K562 (cell line): ENCODE data around the gene ITPA.

Experiments used
- CTCF ChIP-seq, 3 experiments: IDR thresholded peaks in 2 of 3; conservative IDR thresholded peaks in 1 of 3; 2 replicates each; pipeline ENCODE4 v1.5.1; 2011 to 2012; ENCODE audit warnings: low read length in 3 of 3, mild to moderate bottlenecking in 3 of 3, control low read depth in 2 of 3, improper control_type of control experiment in 1 of 3, inconsistent platforms in 1 of 3, low read depth in 1 of 3, mixed read lengths in 1 of 3, moderate library complexity in 1 of 3; ENCODE audit not compliant: insufficient read depth in 2 of 3
- E2F3 ChIP-seq: fragments of 250-450 bp; sonication (Bioruptor Pico); IDR thresholded peaks from 2 replicates; pipeline ENCODE4 v1.4.0; 2020; ENCODE audit warnings: mild to moderate bottlenecking
- ESRRB ChIP-seq: fragments of 250-450 bp; sonication (Bioruptor Pico); IDR thresholded peaks from 2 replicates; pipeline ENCODE4 v1.5.0; 2020; ENCODE audit warnings: mild to moderate bottlenecking, moderate library complexity, borderline replicate concordance
- EZH2 ChIP-seq: IDR thresholded peaks from 2 replicates; pipeline ENCODE4 v1.6.1; 2012; ENCODE audit warnings: low read depth, mild to moderate bottlenecking, inconsistent platforms, low read length, borderline replicate concordance
- GMEB1 ChIP-seq: fragments of 250-450 bp; sonication (Bioruptor Pico); IDR thresholded peaks from 2 replicates; pipeline ENCODE4 v1.4.0; 2020; ENCODE audit warnings: mild to moderate bottlenecking
- HSF4 ChIP-seq: fragments of 250-450 bp; sonication (Bioruptor Pico); IDR thresholded peaks from 2 replicates; pipeline ENCODE4 v2.1.2; 2022; ENCODE audit warnings: mild to moderate bottlenecking, moderate library complexity, borderline replicate concordance
- JUN ChIP-seq, 2 experiments: sonication (generic) in 1 of 2; formaldehyde crosslinking in 1 of 2; IDR thresholded peaks; 2 replicates each; pipeline versions ENCODE4 v1.6.1 to v1.8.0; 2012 to 2022; ENCODE audit warnings: borderline replicate concordance in 2 of 2, mild to moderate bottlenecking in 2 of 2, improper control_type of control experiment in 1 of 2, low read depth in 1 of 2, low read length in 1 of 2, missing genetic modification reagents in 1 of 2
- MXI1 ChIP-seq: IDR thresholded peaks from 2 replicates; pipeline ENCODE4 v1.6.1; 2011; ENCODE audit warnings: low read depth, mild to moderate bottlenecking, improper control_type of control experiment, low read length
- POLR2A ChIP-seq: fragments of 450-650 bp; conservative IDR thresholded peaks from 2 replicates; pipeline ENCODE4 v1.6.1; 2016
- ZBED1 ChIP-seq: IDR thresholded peaks from 2 replicates; pipeline ENCODE4 v1.6.1; 2014
- ZNF436 ChIP-seq: fragments of 250-450, 450-650 bp; sonication (Bioruptor Pico); formaldehyde crosslinking; IDR thresholded peaks from 2 replicates; pipeline ENCODE4 v1.7.0; 2020; ENCODE audit warnings: mild to moderate bottlenecking

DNA sequence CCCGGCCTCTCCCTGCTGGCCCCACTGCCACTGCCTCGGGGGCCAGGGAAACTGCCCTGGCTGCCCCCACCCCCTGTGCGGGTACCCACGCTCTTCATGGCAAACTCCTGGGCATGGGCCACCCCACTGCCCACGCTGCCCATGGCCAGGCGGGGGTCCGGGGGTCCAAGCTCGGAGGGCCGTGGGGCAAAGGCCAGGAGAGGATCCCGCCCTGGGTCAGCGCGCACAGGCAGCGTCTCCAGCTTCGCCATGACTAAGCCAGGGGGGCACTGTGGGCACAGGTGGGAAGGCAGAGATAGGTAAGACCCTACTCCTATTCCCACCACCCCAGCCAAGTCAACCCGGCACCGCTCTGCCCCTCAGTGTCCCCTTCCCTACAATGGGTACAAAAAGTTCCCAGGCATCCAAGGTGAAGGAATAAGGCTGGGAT lies 42.4 kb upstream of the ITPA start:
- no peak for TF ChIP-seq HSF4 (CRISPR knock-in tag)
- TF ChIP-seq POLR2A: no peak
- TF ChIP-seq CTCF (IDR thresholded peaks at IDR 0.05 in 2 of 3, conservative IDR thresholded peaks at IDR 0.05 in 1 of 3; ENCODE audit: insufficient read depth in 2 of 3, low read depth in 1 of 3, low read length in 3 of 3): no peak
- no peak for TF ChIP-seq MXI1
- no peak for TF ChIP-seq E2F3 (CRISPR knock-in tag)
- TF ChIP-seq GMEB1 (CRISPR knock-in tag): no peak
- TF ChIP-seq JUN (IDR thresholded peaks at IDR 0.05; ENCODE audit: borderline replicate concordance, low read depth, low read length): no peak
- no peak for TF ChIP-seq JUN (CRISPR knock-in tag; IDR thresholded peaks at IDR 0.05; ENCODE audit: borderline replicate concordance)
- TF ChIP-seq EZH2: no peak
- no peak for TF ChIP-seq ESRRB (CRISPR knock-in tag)
- no peak for TF ChIP-seq ZBED1
- no peak for TF ChIP-seq ZNF436
